Activated CD4-positive, alpha-beta T cell treated with anti-CD3 and anti-CD28 coated beads, Interleukin-2, amount 50 U/mL, for 1 hour (primary cell): ENCODE measurements around the gene STRIP1.
A peak's percentile ranks its signal among the peaks of the same experiment; 100 is the strongest.
"Not testable (repeated sequence)": the region's sequence is repeated elsewhere in the genome, so short reads cannot be mapped to it uniquely, and the experiment has no call there.

Experiments
- DNase-seq: peaks from one replicate; pipeline ENCODE4 v3.0.0-alpha.2; 2020

Gene STRIP1

DNA sequence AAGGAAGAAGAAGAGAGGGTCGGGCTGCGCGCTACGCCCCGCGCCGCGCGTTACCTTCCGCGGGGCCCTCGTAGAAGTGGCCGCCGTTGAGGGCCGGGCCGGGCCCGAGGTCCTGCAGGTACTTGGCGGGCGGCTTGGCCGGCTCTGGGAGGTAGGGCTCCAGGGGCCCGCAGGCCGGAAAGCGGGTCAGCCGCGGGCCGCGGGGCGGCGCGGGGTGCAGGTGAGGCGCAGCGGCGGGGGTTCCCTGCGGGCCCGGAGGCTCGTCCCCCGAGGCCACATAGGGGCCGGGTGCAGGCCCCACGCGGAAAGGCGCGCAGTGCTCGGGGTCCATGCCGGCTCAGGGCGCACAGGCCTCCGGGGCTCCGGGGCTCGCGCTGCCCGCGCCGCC, 35.9 kb downstream of the STRIP1 start:
- no peak for DNase-seq

DNA sequence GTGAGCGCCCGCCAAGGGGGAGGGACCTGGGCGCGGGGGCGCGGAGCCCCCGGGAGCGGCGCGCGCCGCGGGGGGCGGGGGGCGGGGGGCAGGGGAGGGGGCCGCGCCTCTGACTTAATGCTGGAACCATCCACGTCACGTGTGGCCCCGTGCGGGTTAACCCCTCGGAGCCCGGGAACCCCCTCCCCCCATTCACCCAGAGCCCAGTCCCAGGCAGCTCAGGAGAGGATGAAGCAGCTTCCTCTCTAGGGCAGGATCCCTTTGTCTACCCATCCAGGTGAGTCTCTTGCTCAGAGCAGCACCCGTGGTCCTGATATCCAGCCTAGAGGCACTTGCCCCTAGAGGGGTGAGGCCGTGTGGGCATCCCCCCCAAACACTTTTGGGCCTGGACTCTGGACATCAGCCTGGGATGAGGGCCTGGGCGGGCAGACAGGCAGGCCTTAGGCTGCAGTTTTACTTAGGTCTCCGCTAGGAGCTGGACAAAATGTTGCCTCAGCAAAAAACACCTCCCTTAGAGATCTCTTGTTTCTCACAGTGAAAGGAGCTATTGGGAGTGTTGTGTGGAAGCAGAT, 36.3 kb downstream of the STRIP1 start, which contains the start of gene ALX3:
ALX3 (minus strand) TSS at position 2 of the 572 bp plus-strand sequence. CDS start 60 bp downstream, outside the sequence.
- no peak for DNase-seq

DNA sequence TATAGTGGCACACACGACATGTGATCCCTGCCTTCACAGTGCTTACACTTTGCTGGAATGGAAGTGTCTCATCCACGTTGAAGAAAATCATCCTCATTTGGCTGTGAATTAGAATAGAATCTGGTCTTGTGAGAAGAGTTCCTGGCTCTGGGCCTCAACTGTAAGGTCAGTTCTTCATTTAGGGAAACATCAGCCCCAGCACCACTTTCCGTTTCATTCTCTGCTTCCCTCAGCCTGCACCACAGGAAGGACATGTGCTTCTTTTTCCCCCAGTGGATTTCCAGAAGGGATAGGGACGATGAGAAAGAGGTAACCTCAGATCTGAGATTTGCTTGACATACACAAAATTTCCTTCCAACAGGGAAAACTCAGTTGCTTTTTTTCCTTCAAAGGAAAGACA, 39.7 kb downstream of the STRIP1 start:
- no peak for DNase-seq

DNA sequence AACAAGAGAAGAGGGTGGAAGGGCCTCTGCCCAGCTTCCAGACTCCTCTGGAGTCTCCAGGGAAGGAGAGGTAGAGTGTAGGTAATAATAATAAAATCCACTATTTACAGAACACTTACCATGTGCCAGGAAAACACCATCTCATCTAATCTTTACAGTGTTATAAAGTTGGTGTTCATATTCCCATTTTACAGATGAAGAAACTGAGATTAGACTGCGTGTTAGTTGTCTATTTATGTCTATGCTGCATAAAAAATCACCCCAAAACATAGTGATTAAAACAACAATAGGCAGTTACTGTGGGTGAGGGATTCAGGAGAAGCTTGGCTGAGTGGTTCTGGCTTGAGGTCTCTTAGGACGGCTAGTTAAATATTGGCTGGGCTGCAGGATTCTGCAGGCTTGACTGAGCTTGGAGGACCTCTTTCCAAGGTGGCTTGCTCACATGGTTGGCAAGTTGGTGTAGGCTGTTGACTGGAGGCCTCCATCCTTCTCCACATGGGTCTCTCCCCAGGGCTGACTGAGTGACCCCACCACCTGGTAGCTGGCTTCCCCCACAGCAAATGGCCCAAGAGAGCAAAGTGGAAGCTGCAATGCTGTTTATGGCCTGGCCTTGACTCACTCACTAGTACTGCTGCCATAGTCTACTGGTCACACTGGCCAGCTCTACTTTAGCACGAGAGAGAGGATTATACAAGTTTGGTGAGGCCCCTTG, 42.5 kb downstream of the STRIP1 start:
- no peak for DNase-seq

DNA sequence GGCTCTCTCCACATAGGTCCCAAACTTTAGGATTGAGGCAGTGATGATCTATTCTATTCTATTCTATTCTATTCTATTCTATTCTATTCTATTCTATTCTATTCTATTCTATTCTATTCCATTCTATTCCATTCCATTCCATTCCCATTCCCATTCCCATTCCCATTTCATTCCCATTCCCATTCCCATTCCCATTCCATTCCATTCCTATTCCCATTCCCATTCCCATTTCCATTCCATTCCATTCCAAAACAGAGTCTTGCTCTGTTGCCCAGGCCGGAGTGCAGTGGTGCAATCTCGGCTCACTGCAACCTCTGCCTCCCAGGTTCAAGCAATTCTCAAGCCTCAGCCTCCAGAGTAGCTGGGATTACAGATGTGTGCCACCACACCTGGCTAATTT, 45.6 kb downstream of the STRIP1 start:
- not testable (repeated sequence) for DNase-seq

DNA sequence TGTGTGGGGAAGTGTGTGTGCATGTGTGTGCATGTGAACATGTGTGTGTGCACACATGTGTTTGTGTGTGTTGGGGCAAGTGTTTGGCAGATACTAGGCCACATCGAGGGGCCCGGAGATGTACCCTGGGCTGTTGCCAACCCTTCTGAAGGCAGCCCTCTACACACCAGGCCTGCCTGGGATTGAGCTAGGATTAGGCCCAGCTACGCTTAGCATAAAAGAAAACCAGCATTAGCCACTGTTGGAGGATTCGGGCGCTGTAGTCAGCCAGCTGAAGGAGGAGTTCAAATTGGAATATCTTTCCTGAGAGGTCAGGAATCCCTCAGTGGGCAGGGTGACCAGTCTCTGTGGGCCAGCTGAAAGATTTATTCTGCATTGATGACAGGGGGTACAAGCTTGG, 46.6 kb downstream of the STRIP1 start:
- DNase-seq: no peak

DNA sequence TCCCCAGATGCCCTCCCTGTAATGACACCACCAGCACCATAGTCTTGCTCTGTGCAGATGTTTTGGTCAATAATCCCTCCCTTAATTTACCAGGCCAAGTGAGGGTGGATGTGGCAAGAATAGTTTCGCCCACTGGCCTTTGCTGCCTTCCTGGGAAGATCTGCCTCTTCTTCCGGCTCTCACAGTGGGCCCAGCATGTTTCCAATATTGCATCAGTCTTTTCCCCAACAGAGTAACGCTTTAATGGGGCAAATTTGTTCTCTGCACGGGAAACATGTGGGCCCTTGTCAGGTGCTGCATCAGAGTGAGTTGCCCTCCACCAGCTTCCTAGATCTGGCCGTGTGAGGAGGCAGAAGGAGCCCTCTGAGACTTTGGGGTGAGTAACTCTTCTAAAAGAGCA, 48.1 kb downstream of the STRIP1 start:
- no peak for DNase-seq

DNA sequence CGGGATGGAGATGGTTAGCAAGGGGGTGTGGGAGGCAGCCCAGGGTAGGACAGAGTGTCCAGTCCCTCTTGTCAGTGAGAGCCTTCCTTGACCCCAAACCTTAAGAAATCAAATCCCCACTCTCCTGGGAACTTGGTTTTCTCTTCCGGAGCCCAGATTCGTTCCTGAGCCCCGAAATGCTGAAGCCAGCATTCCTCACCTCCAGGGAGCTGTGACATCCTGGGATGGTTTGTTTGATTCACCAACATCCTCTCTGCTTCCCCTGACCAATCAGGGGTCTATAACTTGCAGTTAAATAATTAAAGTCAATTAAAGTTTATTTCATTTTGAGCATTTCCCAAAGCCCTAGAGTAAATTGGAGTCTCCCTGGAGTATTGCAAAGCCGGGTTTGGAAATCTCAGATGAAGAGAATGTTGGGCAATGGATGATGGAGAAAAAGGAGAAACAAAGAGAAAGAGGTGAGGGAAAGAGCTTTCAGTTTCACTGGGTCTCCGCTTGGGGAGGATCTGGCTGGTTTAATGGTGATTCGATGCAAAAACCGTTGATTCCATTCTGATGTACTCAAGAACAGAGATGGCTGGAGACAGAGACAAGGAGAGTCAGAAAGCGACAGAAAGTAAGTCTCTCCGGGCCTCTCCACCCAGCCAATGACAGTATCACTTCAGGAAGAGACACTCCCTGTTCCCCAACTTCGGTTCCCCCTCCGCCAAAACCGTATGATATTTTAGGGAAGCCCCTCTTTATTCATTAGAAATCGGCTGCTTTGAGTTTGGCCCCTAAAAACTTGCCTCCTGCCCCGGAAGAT, 48.8 kb downstream of the STRIP1 start:
- DNase-seq: no peak

DNA sequence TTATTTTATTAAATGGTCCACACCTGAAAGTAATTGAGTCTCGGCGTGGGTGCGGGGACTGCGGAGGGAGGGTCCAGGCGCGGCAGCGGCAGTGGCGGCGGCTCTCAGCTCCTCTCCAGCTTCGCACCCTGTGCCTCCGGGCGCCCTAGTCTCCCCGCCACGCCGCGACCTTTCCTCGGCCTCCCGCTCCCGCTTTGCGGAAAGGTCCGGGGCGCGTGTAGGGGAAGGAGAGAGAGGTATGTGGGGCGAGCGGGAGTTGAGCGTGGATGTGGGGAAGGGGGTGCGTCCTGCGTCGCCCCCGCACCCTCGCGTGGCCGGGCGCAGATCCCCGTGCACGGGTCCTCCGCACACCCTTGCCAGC, 49.4 kb downstream of the STRIP1 start:
- no peak for DNase-seq

DNA sequence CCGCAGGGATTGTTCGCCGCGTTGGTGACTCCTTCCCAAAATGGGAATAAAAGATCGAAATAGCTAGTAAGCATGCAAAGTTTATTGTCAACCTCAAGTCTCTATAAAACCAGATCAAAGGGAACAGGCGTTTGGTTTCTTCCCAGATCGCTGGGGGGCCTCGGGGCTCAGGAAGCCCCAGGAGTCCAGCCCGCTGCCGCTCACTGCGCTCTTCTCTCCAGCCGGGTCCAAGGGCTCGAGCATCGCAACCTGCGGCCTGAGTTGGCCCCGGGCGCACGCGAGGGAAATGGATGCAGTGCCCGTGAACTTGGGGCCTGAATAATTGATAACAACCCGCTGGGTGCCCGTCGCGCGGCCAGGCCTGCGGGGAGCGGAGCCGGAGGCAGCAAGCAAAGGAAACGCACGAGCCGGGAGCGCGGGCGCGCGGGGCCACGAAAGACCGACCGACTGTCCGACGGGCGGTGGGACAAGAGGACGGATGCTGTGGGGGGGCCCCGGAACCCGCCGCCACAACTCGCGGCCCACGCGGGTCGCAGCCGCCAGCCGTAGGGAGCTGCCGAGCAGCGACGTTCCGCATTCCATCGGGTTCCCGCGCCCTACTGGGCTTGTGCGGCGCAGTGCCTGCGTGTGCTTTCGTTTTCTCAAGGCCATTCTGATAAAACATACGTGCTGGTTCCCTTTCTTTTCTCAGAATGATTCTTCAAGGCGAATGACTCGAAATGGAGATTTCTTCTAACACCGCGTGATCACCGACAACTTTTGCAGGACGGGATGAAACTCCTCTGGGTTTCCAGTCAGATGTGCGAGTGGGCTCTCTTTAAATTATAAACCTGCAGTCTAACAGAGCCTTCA, 50.0 kb downstream of the STRIP1 start:
- no peak for DNase-seq

DNA sequence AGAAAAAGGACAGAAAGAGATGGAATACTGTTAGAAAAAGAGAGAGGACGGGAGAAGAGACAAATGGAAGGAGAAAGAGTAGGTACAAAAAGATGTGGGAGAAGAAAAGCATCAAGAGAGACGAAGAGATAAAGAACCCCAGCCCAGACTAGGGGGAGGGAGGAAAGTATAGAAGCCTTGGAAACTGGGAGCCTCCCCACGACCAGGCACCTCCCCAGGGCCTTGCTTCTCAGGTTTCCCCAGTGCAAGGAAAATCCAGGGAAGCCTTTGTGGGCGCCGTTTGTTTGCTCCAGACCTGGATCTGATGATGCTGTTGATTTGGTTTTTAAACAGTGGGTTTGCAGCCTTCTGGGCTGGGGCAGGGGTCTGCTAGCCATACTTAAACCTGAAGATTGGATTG, 51.2 kb downstream of the STRIP1 start:
- DNase-seq: no peak

DNA sequence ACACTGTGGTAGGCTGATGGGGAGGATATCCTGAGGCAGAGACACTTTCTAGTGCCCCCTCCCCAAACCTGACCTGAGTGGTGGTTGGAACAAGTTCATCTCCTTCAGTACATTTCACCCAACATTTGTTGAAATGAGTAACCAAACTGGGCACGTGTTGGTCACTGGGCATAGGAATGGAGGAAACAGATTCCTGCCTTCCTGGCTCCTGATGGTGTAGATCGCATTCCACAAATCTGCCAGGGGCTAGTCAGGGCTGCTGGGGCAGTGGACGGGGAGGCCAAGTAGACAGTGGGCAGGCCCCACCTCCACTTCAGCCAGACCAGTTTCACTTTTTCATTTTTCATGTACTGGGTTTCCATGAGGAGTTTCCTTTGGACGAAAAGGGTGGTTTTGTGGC, 52.5 kb downstream of the STRIP1 start:
- no peak for DNase-seq

DNA sequence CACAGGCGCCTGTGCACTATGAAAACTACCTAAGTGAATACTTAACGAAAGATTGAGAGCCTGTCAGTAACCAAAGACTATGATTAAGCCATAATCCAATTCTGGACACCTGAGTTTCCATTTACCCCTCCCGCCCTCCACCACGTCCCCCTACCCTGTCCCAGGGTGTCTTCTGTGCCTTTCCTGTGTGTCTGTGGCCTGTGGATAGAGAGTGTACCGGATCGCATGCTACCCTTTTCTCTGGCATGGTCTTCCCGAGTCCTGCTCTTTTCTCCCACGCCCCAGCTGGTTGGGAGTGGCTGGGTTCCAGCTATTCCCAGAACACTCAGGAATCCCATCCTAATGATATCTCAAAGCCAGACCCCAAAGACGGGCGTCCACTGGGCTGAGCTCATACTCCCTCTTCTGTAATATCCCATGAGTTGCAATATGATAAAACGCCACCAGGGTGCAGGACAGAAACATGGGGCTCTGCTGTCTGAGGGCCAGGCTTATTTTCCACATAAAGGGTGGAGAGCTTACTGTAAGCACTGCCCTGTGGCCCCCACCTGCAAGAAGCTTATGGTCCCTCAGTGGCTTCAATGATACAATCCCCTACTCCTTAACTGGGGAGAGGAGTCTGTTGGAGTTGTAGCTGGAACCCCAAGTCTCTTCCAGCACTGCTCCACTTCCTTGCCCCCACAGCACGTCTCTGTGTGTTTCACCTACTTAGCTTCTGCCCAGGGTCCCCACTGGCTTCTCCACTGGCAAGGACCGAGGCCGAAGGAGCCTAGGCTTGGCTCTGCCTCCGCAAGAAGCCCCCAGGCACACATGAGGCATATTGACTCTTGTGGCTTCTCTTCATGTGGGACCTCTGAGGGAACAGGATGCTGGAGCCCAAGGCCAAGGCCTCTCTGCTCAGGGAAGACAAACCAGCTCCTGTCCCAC, 53.7 kb downstream of the STRIP1 start:
- DNase-seq: peak; percentile 41

DNA sequence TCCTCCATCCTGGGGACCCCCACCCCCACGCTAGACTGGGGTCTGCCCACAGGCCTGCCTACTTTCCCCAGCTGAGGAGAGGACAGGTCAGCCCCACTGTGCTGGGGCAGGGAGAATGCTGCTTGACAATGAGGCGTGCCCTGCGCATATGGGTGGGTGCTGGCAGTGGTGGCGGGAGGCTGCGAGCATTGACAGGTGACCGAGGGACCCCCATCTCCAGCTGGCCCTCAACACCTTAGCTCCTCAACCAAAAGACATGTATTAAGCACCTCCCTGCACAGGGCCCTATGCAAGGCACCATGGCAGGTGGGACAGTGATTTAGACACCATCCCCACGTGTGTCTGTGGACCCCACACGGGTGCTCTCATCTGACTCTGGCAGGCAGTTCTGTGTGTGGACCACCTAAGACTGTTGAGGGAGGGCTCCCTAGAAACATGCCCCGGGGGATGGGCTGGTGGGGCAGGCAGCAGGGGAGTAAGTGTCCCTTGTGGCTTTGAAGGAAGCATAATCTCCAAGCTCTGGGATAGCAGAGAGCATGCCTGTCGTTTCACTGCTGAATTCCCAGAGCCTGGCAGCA, 54.4 kb downstream of the STRIP1 start:
- DNase-seq: no peak

DNA sequence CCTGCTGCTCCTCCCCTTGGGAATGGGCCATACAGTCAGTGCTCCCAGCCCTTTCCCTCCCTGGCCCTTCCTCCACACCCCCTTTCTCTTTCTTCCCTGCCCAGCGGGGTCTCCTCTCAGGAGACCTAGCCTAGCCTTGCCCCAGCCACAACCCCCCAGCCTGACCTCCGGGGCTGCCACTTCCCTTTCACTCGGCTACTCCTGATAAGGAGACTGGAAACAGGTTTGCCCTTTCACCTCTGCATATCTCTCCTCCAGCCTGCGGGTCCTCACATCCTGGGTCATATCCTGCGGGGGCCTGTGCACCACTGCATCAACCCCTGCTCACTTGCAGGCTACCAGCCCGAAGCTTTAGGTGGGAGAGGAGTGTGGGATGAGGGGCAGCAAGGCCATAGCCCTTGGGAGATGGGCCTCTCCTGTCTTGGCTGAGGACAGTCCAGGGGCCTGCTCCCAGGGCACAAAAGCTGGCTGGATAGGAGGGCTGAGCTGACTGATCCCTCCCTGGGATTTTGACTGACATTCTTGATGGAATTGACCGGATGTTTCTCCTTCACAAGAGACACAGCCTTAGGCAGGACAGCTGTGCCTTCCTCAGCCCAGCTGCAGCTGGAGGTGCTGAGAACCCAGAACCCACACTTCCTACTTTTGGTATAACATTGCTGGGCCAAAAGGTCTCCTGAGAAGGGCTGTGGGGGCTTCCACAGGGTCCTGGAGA, 55.3 kb downstream of the STRIP1 start:
- no peak for DNase-seq

DNA sequence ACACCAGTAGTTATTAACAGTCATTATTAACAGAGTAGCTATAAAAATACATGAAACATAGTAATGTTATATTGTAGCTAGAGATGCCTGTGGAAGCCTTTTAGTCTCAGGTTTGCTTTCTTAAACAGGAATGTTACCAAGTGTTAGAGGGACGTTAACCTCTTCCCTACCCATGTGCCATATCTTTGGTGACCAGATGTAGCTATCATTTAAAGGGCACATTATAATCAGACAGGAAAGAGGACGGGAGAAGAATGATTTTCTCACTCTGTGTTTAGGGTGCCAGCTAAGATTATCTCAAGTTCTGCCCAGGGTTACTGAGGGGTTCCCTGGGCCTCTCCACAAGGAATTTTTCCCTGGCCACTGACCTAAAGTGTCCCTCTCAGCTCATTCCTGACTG, 57.0 kb downstream of the STRIP1 start:
- no peak for DNase-seq

DNA sequence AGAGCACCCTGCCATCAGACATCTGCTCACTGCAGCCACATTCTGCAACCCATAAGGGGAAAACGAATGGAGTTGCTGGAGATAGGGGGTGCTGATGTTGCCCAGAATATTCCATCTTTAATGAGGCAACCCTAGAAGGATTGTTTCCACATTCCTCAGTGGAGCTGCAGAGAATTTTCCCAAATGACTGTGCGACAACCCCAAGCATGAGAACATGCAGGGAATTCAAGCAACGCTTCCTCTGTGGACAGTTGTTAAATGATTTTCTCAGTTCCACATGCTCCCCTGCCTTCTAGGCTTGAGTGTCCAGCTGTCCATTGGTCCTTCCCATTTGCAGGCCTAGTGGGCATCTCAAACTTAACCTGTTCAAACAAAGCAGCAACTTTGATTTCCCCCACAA, 57.4 kb downstream of the STRIP1 start:
- no peak for DNase-seq

DNA sequence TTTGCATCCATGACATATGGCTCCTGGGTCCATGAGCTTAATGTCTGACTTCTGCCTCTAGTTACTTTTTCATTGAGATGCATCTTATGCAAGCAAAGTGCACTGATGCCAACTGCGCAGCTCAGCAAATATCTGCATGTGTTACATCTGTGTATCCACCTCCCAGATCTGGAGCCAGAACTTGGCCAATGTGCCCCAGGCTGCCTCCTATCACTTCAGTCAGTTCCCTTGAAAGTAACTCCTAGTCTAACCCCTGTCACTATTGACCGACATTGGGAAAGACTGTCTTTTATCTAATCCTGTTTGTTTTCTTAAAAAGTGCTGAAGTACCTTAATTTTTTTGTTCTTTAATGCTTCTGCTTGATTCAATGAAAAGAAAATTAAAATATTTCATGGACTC, 58.6 kb downstream of the STRIP1 start:
- DNase-seq: no peak

DNA sequence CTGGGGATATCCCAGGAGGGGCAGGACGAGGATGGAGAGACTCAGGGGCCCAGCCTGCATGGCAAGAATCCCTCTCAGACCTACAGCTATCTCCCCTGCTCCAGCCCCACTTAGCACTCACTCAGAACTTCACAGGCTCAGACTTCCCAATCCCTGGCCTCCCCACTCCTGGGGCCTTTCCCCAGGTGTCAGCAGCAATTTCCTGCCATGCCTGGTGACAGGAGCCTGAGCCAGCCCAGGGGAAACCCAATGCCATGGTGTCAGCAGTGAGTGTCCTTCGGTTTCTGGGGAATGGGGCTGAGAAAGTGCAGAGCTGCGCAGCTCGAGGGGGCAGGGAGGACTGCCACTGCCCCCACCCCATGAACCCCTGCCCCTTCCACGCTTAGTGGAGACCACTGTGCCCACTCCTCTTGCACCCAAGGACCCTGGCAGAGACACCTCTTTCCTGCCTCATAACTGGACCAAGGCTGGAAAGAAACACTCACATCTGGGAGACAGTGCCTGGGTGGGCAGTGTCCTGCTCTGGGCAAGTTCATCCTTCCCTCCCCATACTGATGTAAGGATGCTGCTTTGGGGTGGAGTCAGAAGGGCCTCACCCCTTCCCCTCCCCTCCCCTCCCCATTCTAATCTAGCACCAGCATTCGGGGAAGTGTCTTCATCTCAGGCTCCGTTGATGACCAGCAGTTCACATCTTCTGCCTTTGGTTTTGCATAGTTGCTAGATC, 60.7 kb downstream of the STRIP1 start:
- no peak for DNase-seq

DNA sequence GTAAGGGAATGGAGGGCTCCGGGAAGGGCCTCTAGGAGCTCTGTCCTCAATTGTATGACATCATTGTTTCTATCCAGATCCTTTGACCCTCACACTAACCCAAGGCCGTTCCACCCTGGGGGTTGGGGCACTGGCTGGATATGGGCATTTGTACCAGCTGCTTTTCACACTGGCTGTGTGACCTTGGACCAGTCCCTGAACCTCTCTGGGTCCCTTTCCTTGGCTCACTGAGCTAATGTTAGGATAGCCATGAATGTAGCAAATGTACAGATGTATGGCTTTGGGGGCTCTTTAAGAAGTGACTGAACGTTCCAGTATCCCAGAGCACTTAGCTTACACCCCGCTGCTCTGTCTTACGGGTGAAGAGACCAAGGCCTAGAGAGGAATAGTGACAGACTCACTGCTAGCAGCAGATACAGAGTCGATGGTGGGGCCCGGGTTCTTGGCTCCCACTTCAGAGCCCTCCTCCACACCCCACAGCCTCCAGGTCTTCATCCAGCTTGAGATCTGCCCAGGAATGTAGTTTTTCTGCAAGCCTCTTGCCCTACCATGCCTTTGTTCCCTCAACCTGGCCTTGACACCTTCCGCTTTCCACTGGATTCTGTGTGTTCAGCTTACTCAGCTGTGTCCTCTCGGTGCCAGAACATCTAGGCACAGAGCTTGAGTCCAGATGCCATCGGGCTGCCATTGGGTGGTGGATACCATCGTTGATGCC, 63.2 kb downstream of the STRIP1 start:
- DNase-seq: no peak
